ENCODE data around the gene UNC5B. TPM values are rescaled to one million over a fixed set of nuclear protein-coding genes. Genes with fewer than 3 reads are reported as not detected.
"Not testable (repeated sequence)": the region's sequence is repeated elsewhere in the genome, so short reads cannot be mapped to it uniquely, and the experiment has no call there.

The UNC5B gene
- total RNA-seq, 1 donor from 2014 or later, result 8.0 TPM

DNA sequence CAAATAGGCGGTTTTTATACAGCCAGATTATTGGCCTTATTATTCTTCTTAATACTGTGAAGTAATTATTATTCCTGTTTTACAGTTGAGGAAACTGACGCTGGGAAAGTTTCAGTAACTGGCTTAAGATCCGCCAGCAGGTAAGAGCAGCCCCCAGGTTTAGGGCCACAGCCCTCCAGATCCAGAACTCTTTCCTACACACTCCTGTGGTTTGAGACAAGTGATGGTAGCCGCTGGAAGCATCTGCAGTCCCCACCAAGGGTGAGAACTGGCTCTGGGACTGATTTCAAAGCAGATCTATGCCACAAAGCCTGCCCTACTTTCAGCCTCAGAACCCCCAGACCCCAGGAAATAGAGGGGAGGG is 3.0 kb upstream of the UNC5B start:
- DNase-seq (ENCODE audit: low read depth, low spot score), result no peak

- DNase-seq (ENCODE audit: low read depth, low spot score), result no peak
Observed at GRCh38 chr10:71209731-71210541, 2.4 kb upstream of the UNC5B start.

- no peak for DNase-seq (ENCODE audit: low read depth, low spot score)
Observed at GRCh38 chr10:71210542-71210871, 1.9 kb upstream of the UNC5B start.

GRCh38 chr10:71211053-71211452 is 1.3 kb upstream of the UNC5B start:
- DNase-seq (ENCODE audit: low read depth, low spot score), result no peak

DNA sequence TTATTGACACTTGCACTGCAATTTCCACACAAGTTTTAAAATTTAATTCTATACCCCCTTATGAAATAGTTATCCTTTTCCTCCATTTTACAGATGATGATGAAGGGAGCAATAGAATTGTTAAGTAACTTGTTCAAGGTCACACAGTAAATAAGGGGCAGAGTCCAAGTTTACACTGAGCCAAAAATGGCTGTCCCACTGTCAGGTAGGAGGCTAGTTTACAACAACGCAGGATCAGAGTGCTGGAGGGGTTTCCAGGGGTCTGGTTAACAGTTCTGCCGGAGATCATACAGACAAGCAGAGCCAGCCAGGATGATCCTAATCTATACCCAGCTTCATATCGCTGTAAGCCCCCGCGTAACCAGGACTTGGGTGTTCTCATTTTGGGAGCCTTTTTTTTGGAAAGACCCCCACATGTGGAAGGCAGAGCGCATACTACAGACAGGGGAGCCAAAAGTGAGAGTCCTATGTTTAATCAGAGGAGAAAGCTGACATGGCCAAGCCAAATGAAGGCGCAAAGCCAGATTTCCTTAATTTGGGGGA is 524 bp upstream of the UNC5B start:
- no peak for DNase-seq (ENCODE audit: low read depth, low spot score)

- peak; percentile 27 for DNase-seq (ENCODE audit: low read depth, low spot score)
Observed at GRCh38 chr10:71213127-71213621, 804 bp downstream of the UNC5B start.

DNA sequence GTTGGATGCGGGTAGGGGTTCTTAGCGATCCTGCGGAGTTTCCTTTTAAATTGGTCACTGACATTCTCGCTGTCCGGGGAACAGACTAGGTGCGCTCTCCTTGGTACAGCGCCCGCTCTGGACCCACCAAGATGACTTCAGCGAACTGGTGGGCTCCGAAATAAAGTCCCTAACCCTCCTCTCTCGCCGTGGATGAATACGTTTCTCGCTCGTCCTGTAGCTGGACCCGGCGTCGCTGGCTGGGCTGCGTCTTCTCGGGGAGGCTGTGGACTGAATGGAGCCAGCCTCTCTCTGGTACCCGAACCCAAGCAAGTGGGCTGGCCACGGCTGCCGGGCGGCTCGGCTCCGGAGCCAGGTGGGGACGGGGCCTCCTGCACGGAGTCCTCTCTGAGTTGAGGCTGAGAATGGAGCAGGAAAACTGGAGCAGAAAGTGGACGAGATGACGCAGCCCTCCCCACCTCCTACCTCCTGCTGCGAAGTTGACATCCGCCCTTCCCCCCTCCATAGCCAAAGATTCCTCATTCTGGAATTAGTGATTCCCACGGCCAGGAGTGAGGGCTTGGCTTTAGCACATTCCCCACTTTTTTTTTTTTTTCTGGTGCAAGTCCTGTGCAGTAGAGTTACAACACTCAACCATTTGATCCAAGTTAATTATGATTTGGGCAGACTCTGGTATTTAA is 1.5 kb downstream of the UNC5B start:
- DNase-seq (ENCODE audit: low read depth, low spot score), result no peak

DNA sequence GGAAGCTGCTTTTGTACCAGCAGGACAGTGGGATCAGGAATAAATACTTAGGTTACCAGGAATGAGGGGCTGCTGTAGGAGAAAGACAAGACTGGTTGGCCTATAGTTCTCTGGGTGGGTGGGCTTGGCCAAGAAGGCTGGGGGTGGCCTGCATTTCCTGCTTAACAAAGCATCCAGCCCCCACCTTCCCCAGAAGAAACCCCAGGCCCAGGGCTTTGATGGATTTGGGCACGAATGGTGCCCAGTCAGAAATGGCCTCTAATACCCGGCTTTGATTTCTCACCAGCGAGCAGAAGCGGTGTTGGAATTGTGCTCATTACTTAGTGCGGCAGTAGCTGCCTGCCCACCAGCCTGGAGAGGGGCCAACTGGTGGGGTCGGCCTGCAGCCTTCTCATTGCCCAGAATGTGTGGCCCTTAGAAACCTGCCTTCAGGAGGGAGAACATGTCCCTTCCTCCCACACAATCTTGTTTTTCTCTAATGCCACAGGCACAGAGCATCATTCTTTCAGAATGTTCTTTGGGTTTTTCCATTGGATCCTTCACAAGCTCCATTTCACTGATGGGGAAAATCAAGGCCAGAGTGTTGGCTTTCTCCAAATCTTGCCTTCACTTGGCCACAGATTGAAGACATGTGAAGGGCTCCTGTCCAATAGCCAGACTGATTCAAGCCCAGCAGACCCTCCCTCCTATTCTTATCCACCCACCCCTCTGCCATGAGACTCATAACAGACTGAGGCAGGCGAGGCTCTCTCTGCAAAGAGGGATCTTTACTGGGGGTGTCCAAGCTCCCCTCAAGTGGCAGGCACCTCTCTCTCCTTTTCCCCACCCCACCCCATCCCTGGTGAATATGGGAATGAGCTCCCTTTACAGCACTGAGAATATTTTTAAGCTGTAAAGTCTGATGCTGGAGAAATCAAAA is 2.5 kb downstream of the UNC5B start:
- DNase-seq (ENCODE audit: low read depth, low spot score), result no peak

- DNase-seq (ENCODE audit: low read depth, low spot score), result no peak
Observed at GRCh38 chr10:71216363-71216695, 4.0 kb downstream of the UNC5B start.

GRCh38 chr10:71216751-71217265 is 4.4 kb downstream of the UNC5B start:
- DNase-seq (ENCODE audit: low read depth, low spot score), result no peak

DNA sequence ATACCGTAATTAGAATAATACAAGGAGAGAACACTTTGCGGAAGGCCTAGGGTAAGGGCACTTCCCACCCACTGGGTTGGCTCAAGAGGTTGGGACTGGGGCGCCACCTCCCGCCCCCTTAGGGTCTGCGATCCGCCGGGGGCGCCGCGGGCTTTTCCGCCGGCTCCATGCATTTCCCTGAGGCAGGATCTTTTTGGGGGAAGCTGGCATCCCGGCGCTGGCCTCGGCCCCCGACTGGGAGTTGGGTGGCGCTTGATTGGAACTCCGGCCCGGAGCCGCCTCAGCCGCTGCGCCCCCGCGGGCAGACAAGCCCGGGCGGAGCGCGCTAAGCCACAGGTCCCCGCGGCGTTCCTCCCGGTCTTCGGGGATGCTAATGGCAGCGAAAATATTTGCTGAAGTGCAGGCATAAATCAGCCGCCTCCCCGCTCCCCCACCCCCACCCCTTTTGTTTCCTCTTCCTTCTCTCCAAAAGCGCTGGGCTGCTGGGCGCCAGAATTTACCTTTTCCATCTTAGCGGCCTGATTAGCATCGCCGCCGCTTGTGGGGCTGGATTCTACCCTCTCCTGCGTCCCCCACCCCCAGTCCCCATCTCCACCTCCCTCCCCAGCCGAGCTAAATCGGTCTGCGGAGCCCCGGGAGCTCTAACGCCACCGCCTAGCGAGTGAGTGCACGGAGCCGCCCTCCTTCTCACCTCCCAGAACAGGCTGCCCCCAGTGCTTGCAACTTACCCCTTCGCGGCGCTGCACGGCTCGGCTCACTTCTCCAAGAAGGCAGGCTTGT is 5.1 kb downstream of the UNC5B start:
- DNase-seq (ENCODE audit: low read depth, low spot score), result no peak

- DNase-seq (ENCODE audit: low read depth, low spot score), result no peak
Observed at GRCh38 chr10:71218046-71218650, 5.8 kb downstream of the UNC5B start.

DNA sequence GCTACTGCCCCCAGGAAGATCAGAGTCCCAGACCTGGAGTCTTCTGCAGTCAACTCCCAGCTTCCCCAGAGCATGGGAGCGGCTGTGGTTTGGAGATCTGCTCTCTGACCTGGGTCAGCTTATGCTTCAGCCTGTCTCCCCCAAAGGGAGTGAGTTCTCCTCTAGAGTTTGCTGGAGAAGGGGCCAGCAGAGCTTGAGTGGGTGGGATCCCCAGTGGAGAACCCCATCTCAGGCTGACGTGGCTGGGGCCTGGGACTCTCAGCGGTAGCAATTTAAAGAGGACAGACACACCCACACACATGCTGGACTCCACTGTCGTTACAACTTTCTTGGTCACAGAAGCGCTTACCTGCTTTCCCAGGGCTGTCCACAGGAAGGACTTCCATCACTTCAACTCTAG is 6.3 kb downstream of the UNC5B start:
- no peak for DNase-seq (ENCODE audit: low read depth, low spot score)

DNA sequence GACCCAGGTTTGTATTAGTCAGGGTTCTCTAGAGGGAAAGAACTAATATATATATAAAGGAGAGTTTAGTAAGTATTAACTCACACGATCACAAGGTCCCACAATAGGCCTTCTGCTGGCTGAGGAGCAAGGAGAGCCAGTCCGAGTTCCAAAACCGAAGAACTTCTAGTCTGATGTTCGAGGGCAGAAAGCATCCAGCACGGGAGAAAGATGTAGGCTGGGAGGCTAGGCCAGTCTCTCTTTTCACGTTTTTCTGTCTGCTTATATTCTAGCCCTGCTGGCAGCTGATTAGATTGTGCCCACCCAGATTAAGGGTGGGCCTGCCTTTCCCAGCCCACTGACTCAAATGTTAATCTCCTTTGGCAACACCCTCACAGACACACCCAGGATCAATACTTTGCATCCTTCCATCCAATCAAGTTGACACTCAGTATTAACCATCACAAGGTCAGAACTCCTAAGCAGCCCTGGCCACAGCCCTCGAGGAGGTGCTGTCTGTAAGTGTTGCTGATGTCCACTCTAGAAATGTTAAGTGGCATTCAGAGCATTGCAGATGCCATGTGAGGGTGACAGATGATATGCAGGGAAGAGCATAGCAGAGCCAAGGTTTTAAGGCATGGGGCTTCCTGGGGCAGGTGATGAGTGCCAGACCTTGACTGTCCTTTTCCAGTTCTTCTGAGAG is 7.0 kb downstream of the UNC5B start:
- DNase-seq (ENCODE audit: low read depth, low spot score), result not testable (repeated sequence)

DNA sequence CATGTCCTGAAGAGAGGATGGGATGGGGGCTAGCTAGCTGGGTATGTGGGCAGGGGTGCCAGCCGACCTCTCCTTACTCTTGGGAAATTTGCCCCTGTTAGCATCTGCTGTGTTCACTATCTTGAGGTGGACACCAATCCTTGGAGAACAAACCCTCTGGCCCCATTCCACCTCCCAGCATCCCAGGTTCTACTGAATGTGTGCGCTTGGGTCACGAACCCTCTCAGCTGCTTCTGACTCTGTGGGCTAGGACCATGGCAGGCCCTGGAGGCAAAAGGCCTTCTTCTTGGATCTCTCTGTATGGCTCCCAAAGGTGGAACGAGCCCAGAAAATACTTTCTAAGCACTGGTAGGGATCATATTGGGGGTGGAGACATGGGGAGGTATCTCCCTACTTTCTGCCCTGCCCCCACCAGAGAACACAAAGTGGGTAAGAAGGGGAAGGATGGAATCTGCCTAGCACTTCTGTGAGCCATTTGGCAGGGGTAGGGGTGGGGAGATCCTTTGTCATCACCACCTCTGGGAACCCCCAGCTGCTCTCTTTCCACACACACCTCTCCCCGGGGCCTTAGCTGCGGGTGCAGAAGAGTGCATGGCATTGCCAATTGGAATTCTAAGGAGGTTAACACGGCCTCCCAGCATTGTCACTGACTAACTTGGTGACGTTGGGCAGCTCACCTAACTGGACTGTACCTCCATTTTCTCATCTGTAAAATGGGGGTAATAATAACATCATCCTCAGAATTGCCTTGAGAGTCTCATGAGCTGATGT is 7.7 kb downstream of the UNC5B start:
- DNase-seq (ENCODE audit: low read depth, low spot score), result no peak

DNA sequence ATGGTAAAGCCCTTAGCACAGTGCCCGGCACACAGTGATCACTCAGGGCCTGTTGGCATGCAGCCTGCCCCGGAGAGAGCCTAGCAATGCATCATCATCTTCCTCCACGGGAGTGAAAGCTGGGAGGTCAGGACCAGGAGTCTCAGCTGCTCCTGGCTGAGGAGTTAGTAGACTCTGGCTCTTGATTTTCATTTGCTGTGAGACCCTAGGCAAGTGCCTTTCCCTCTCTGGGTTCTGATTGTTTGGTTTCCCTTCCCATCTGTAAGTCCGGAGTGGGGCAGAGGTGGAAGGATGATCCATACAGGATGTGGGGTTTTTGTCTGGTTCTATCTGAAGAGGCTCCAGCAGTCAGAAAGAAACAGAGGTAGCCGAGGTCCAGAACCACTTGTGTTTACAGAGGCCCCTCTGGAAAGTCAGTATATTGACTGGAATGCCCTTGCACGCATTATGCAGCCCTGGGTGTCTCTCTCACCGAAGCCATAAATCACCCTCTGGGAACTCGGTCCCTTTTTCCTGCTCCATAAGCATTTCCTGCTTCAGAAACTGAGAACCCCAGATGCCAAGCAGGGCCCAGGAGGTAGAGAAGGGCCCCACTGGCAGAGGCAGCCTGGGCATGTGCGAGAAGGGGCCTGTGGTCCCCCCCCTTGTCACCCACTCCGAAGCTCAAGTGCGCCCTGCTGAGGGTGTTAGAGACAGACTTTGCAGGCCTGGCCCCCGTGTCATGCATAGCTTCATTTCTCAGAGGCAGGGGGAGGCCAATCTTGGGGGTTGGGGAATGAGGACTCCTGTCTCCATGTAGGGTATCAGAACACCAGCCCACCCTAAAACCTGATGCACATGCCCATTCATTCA is 8.5 kb downstream of the UNC5B start:
- DNase-seq (ENCODE audit: low read depth, low spot score), result no peak

- no peak for DNase-seq (ENCODE audit: low read depth, low spot score)
Observed at GRCh38 chr10:71221586-71222202, 9.3 kb downstream of the UNC5B start.
